ENCODE measurements around the gene ATP2B2. TPM values are rescaled to one million over a fixed set of nuclear protein-coding genes. Genes with fewer than 3 reads are reported as not detected.

The ATP2B2 gene
- total RNA-seq, 1 experiment from 2014 or later = not detected

- Mint-ChIP-seq H3K9me3 (ENCODE audit: unreplicated experiment) (no peaks in the 10 kb centered on the region), H3K27ac (ENCODE audit: unreplicated experiment) (no peak overlapping the region), H3K4me1 (ENCODE audit: low read depth, unreplicated experiment) (no peaks in the 10 kb centered on the region), H3K27me3 (ENCODE audit: insufficient read depth, unreplicated experiment) (peaks cover 14% of the 10 kb centered on the region), H3K4me3 (ENCODE audit: unreplicated experiment) (no peak overlapping the region), H3K36me3 (ENCODE audit: insufficient read depth, unreplicated experiment) (no peaks in the 10 kb centered on the region)
- no peaks in the 10 kb centered on the region for H3K4me1 ChIP-seq
- BruUV-seq (replicated peaks) = no TSS peak
- ChIA-PET CTCF (no interaction called here), POLR2A (no interaction called here)
- DNase-seq = no peak
- H3K9me3 ChIP-seq = no peaks in the 10 kb centered on the region
- H3K36me3 ChIP-seq (ENCODE audit: control insufficient read depth, insufficient read depth, low read length) = no peaks in the 10 kb centered on the region
- no peaks in the 10 kb centered on the region for H3K27me3 ChIP-seq (replicated peaks; ENCODE audit: control insufficient read depth, insufficient read depth, low read length)
- TF ChIP-seq CTCF (IDR thresholded peaks at IDR 0.05; ENCODE audit: insufficient read depth in 1 of 2, low read depth in 1 of 2, low read length in 1 of 2, severe bottlenecking in 1 of 2, unreplicated experiment in 1 of 2) = no peak
- H3K4me3 ChIP-seq (ENCODE audit: low read depth, low read length) = no peak overlapping the region
- intact Hi-C loops (cut with micrococcal nuclease; ENCODE audit: unreplicated experiment) = no loop called here
Measured at GRCh38 chr3:10435850-10436249, 69.5 kb downstream of the ATP2B2 start.

GRCh38 chr3:10434938-10435336, 70.4 kb downstream of the ATP2B2 start:
- ChIA-PET POLR2A (no interaction called here), CTCF (no interaction called here)
- Histone ChIP-seq H3K4me3 (ENCODE audit: low read depth, low read length) (no peak overlapping the region), H3K36me3 (ENCODE audit: control insufficient read depth, insufficient read depth, low read length) (no peaks in the 10 kb centered on the region), H3K4me1 (no peaks in the 10 kb centered on the region), H3K9me3 (no peaks in the 10 kb centered on the region), H3K27me3 (replicated peaks; ENCODE audit: control insufficient read depth, insufficient read depth, low read length) (no peaks in the 10 kb centered on the region)
- no peak for DNase-seq
- TF ChIP-seq CTCF (IDR thresholded peaks at IDR 0.05; ENCODE audit: insufficient read depth in 1 of 2, low read depth in 1 of 2, low read length in 1 of 2, severe bottlenecking in 1 of 2, unreplicated experiment in 1 of 2) = no peak
- Mint-ChIP-seq H3K27me3 (ENCODE audit: insufficient read depth, unreplicated experiment) (peaks cover 16% of the 10 kb centered on the region), H3K36me3 (ENCODE audit: insufficient read depth, unreplicated experiment) (no peaks in the 10 kb centered on the region), H3K9me3 (ENCODE audit: unreplicated experiment) (no peaks in the 10 kb centered on the region), H3K4me1 (ENCODE audit: low read depth, unreplicated experiment) (no peaks in the 10 kb centered on the region), H3K27ac (ENCODE audit: unreplicated experiment) (no peak overlapping the region), H3K4me3 (ENCODE audit: unreplicated experiment) (no peak overlapping the region)
- no TSS peak for BruUV-seq (replicated peaks)
- intact Hi-C loops (cut with micrococcal nuclease; ENCODE audit: unreplicated experiment) = no loop called here

GRCh38 chr3:10434144-10434937, 71.0 kb downstream of the ATP2B2 start:
- no peak overlapping the region for H3K4me3 Mint-ChIP-seq (ENCODE audit: unreplicated experiment)
- no peaks in the 10 kb centered on the region for H3K9me3 Mint-ChIP-seq (ENCODE audit: unreplicated experiment)
- no peaks in the 10 kb centered on the region for H3K4me1 ChIP-seq
- ChIA-PET CTCF (no interaction called here), POLR2A (no interaction called here)
- H3K27me3 ChIP-seq (replicated peaks; ENCODE audit: control insufficient read depth, insufficient read depth, low read length) = no peaks in the 10 kb centered on the region
- TF ChIP-seq CTCF (IDR thresholded peaks at IDR 0.05; ENCODE audit: insufficient read depth in 1 of 2, low read depth in 1 of 2, low read length in 1 of 2, severe bottlenecking in 1 of 2, unreplicated experiment in 1 of 2) = no peak
- DNase-seq = no peak
- H3K36me3 ChIP-seq (ENCODE audit: control insufficient read depth, insufficient read depth, low read length) = no peaks in the 10 kb centered on the region
- intact Hi-C loops (cut with micrococcal nuclease; ENCODE audit: unreplicated experiment) = no loop called here
- H3K27me3 Mint-ChIP-seq (ENCODE audit: insufficient read depth, unreplicated experiment) = peaks cover 16% of the 10 kb centered on the region
- no peak overlapping the region for H3K27ac Mint-ChIP-seq (ENCODE audit: unreplicated experiment)
- no peaks in the 10 kb centered on the region for H3K9me3 ChIP-seq
- no peak overlapping the region for H3K4me3 ChIP-seq (ENCODE audit: low read depth, low read length)
- BruUV-seq (replicated peaks) = no TSS peak
- no peaks in the 10 kb centered on the region for H3K4me1 Mint-ChIP-seq (ENCODE audit: low read depth, unreplicated experiment)
- no peaks in the 10 kb centered on the region for H3K36me3 Mint-ChIP-seq (ENCODE audit: insufficient read depth, unreplicated experiment)
